ENCODE data around the gene MPG.

GRCh38 chr16:75580-76501 is 2.2 kb upstream of the MPG start:
- TF ChIP-seq HDAC6 (IDR thresholded peaks at IDR 0.05; ENCODE audit: low read depth, low read length) (no peak), MAX (IDR thresholded peaks at IDR 0.05) (no peak), CTCF (IDR thresholded peaks at IDR 0.05; ENCODE audit: control extremely low read depth in 1 of 3, insufficient read depth in 1 of 3, low read depth in 1 of 3, low read length in 3 of 3) (peak; percentile 30 to 41 (median 36); a peak in 3 of 4 replicates), EP300 (IDR thresholded peaks at IDR 0.05; ENCODE audit: borderline replicate concordance in 1 of 2, low read depth in 2 of 2, low read length in 2 of 2) (no peak)

Data from H1 (cell line).